Fibroblast of pulmonary artery (primary cell): Measurements from ENCODE around the gene SLC4A1AP.

ENCODE experiments used
- DNase-seq: peaks from one replicate; pipeline ENCODE4 v3.0.0-alpha.2; 2010; ENCODE audit warnings: low read depth
- H3K4me3 ChIP-seq: replicated peaks from 2 replicates; pipeline ENCODE4 v1.5.1; 2011; ENCODE audit warnings: low read depth, mild to moderate bottlenecking, control low read depth, low read length, moderate library complexity
- CTCF ChIP-seq: IDR thresholded peaks from 2 replicates; pipeline ENCODE4 v1.5.1; 2011; ENCODE audit warnings: mild to moderate bottlenecking, control low read depth, low read length, inconsistent platforms; ENCODE audit errors: missing control alignments

The SLC4A1AP gene

GRCh38 chr2:27714851-27715291 lies 51.2 kb downstream of the SLC4A1AP start:
- no peak for TF ChIP-seq CTCF
- DNase-seq: no peak
- H3K4me3 ChIP-seq: peak overlapping the region; percentile 40

GRCh38 chr2:27715318-27716210 lies 51.9 kb downstream of the SLC4A1AP start:
- DNase-seq: peak; percentile 82
- H3K4me3 ChIP-seq: peak overlapping the region; percentile 40
- no peak for TF ChIP-seq CTCF

- H3K4me3 ChIP-seq: no peak overlapping the region
- TF ChIP-seq CTCF: no peak
- no peak for DNase-seq
Measured at GRCh38 chr2:27716301-27717069, 52.8 kb downstream of the SLC4A1AP start.

GRCh38 chr2:27717070-27717795 lies 53.5 kb downstream of the SLC4A1AP start:
- H3K4me3 ChIP-seq: no peak overlapping the region
- TF ChIP-seq CTCF: no peak

GRCh38 chr2:27720004-27720551 lies 56.4 kb downstream of the SLC4A1AP start:
- no peak for TF ChIP-seq CTCF
- DNase-seq: peak; percentile 94
- no peak overlapping the region for H3K4me3 ChIP-seq

More at GRCh38 chr2:27717070-27717795, 53.5 kb downstream of the SLC4A1AP start:
- DNase-seq: peak; percentile 68

GRCh38 chr2:27721335-27721734 lies 57.6 kb downstream of the SLC4A1AP start:
- no peak for TF ChIP-seq CTCF
- no peak overlapping the region for H3K4me3 ChIP-seq
- no peak for DNase-seq
